Measurements from ENCODE around the gene LHPP.

DNA sequence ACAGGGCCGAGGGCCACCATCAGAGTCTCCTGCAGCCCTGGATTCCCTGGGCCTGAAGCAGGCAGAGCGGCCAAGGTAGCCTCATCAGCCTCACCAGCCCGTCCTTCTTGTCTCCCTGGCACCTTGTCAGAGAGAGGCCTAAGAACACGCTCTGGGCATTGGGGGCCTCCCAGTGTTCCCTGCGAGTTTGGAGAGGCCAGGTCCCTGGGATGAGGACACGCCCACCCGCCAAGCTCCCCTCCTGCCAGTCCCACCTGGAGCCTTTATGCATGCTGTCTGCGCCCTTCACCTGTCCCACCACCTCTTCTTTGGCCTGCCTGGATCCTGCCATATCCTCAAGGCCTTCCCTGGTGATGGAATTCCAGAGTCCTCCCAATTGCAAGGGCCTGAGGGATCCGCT, 69.2 kb downstream of the LHPP start:
- TF ChIP-seq, protein P1, sequence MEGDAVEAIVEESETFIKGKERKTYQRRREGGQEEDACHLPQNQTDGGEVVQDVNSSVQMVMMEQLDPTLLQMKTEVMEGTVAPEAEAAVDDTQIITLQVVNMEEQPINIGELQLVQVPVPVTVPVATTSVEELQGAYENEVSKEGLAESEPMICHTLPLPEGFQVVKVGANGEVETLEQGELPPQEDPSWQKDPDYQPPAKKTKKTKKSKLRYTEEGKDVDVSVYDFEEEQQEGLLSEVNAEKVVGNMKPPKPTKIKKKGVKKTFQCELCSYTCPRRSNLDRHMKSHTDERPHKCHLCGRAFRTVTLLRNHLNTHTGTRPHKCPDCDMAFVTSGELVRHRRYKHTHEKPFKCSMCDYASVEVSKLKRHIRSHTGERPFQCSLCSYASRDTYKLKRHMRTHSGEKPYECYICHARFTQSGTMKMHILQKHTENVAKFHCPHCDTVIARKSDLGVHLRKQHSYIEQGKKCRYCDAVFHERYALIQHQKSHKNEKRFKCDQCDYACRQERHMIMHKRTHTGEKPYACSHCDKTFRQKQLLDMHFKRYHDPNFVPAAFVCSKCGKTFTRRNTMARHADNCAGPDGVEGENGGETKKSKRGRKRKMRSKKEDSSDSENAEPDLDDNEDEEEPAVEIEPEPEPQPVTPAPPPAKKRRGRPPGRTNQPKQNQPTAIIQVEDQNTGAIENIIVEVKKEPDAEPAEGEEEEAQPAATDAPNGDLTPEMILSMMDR (IDR thresholded peaks at IDR 0.05 in 8 of 11, conservative IDR thresholded peaks at IDR 0.05 in 3 of 11), result no peak
- no peak for TF ChIP-seq POLR2AphosphoS5 (IDR thresholded peaks at IDR 0.05)

Data from spleen (tissue), 7 donors.